Activated CD4-positive, alpha-beta memory T cell treated with anti-CD3 and anti-CD28 coated beads for 36 hours (primary cell): Measurements from ENCODE around the gene TSPAN7. TPM values are rescaled to one million over a fixed set of nuclear protein-coding genes. Genes with fewer than 3 reads are reported as not detected.

Experiments
- CTCF ChIA-PET: fragments of 350-600 bp; sonication (Branson Sonifier 250); formaldehyde crosslinking; loops from one replicate; lab custom pipeline; 2021; ENCODE audit warnings: antibody characterized with exemption, inconsistent platforms; lab: Charles Lee
- POLR2A ChIA-PET: fragments of 350-600 bp; sonication (Branson Sonifier 250); formaldehyde crosslinking; loops from one replicate; lab custom pipeline; 2021; ENCODE audit warnings: antibody characterized with exemption; lab: Charles Lee
- DNase-seq: peaks from one replicate; pipeline ENCODE4 v3.0.0-alpha.2; 2020
- H3K27ac Mint-ChIP-seq: one replicate; pipeline ENCODE4 v1.8.0; 2021; ENCODE audit warnings: mixed read lengths
- H3K27me3 Mint-ChIP-seq: one replicate; pipeline ENCODE4 v1.8.0; 2021; ENCODE audit warnings: mixed read lengths
- H3K36me3 Mint-ChIP-seq: one replicate; pipeline ENCODE4 v1.8.0; 2021; ENCODE audit warnings: mixed read lengths
- H3K4me1 Mint-ChIP-seq: one replicate; pipeline ENCODE4 v1.8.0; 2021; ENCODE audit warnings: low read depth, mixed read lengths
- H3K4me3 Mint-ChIP-seq: one replicate; pipeline ENCODE4 v1.8.0; 2021; ENCODE audit warnings: mild to moderate bottlenecking, mixed read lengths
- H3K9me3 Mint-ChIP-seq: one replicate; pipeline ENCODE4 v1.8.0; 2021; ENCODE audit warnings: mixed read lengths
- intact Hi-C: fragments of 100-400 bp; cut with micrococcal nuclease; formaldehyde crosslinking; loops from one replicate; pipeline ENCODE4 v1.15.1; 2023
- total RNA-seq, 2 experiments: library from RNA; stranded (reverse); gene quantifications; one replicate each; pipeline ENCODE4 v1.2.3, GENCODE V29; 2021

The TSPAN7 gene
- total RNA-seq: under 1 TPM; 0.69 to 0.73 TPM

- Mint-ChIP-seq H3K9me3 (no peaks in the 10 kb centered on the region), H3K27ac (no peak within 1 kb of the TSS), H3K27me3 (no peaks in the 10 kb centered on the region), H3K36me3 (no peaks in the 10 kb centered on the region), H3K4me3 (peak within 1 kb of the TSS; percentile 78), H3K4me1 (peaks cover 2% of the 10 kb centered on the region)
- ChIA-PET CTCF (no interaction called here), POLR2A (no interaction called here)
- intact Hi-C loops: no loop called here
- DNase-seq: peak; percentile 84
These were observed at the start of gene TSPAN7 for GRCh38 chrX:38561126-38561868. TSS of gene TSPAN7 (plus strand) at chrX:38561542. CDS start at chrX:38561547, 5 bp downstream.

DNA sequence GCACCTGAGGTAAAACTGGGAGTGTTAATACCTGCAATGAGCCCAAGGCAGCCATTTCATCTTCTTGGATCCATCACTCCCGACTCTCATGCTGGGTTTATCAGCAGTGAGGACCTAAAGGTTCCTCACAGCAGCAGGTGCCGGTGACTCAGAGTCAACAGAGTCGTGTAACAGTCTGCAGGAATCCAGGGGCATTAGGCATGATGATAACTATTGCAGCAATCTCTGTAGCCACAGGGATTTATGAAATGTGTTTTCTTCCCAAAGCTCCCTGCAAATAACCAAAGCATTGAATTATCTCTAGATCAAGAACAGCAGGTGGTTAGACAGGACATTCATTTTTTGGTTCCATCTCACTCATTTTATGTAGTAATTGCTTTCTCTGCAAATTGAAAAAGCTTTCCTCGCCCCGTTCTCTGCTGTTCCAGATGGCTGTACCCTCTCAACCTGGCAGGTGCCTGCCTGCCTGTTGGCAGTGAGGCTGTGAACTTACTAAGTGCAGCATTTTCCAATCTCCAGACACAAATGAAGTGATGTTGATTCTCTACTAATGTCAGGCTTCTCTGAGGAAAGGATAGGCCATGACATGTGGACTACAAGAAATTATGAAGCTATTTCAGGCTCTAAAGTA lies 48.1 kb upstream of the TSPAN7 start:
- no peaks in the 10 kb centered on the region for H3K4me1 Mint-ChIP-seq
- no peak overlapping the region for H3K27ac Mint-ChIP-seq
- ChIA-PET CTCF (no interaction called here), POLR2A (no interaction called here)
- H3K9me3 Mint-ChIP-seq: no peaks in the 10 kb centered on the region
- H3K36me3 Mint-ChIP-seq: no peaks in the 10 kb centered on the region
- intact Hi-C loops: no loop called here
- H3K27me3 Mint-ChIP-seq: no peaks in the 10 kb centered on the region
- no peak overlapping the region for H3K4me3 Mint-ChIP-seq
- DNase-seq: no peak

DNA sequence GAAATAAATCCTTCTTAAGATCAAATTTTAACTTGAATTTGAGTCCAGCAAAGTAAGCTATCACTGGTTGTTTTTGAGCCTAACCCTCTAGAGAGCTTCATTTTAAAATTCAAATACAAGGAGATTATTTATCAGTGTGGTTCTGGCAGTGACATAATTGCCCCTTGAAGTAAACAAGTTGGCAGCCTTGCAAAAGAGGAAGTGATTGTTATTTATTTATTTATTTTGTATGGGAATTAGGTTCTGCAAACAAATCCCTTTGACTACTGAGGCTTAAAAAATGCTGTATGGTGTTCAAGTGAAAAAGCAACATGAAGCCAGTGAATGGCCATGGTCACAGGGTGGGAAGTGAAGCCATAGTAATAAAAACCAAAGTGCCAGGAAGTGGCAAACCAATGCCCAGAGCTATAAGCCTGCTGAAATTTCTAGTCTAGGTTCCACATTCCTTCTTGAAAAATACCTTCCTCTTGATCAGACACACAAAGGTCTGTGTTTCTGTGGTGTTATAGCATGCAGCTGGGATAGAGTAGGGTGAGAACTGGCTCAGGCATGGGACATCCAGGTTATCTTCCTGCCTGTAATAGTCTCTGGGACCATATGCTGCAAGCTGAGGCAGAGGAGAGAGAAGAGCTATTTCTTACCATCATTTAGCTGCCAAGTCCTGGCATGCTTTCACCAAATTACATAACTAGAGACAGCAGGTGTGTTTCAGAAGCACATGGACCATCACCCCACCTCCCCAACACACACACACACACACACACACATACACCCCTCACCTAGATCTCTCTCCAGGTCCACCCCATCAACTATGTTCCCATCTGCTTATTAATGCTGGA lies 47.1 kb upstream of the TSPAN7 start:
- Mint-ChIP-seq H3K9me3 (no peaks in the 10 kb centered on the region), H3K27me3 (no peaks in the 10 kb centered on the region), H3K27ac (no peak overlapping the region), H3K4me1 (no peaks in the 10 kb centered on the region), H3K36me3 (no peaks in the 10 kb centered on the region), H3K4me3 (no peak overlapping the region)
- ChIA-PET POLR2A (no interaction called here), CTCF (no interaction called here)
- DNase-seq: no peak
- intact Hi-C loops: no loop called here

DNA sequence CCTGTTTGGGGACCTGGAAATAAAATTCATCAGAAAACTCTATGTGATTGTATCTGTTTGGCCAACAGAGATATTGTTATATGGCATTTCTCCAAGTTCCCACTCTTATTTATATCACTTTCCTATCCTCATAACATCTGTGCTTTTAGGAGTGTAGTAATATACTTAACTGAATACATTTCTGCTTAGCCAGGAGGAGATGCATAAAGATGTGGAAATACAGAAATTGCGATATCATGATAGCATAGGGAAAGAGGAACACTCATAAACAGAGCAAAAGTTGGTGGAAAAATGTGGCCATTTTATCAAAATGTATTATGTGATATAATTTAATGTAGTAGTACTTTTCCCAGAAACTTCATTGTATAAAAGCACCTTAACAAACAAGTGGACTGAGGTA lies 46.1 kb upstream of the TSPAN7 start:
- intact Hi-C loops: no loop called here
- Mint-ChIP-seq H3K36me3 (no peaks in the 10 kb centered on the region), H3K4me3 (no peak overlapping the region), H3K9me3 (no peaks in the 10 kb centered on the region), H3K4me1 (no peaks in the 10 kb centered on the region), H3K27ac (no peak overlapping the region), H3K27me3 (no peaks in the 10 kb centered on the region)
- POLR2A ChIA-PET: no interaction called here
- no peak for DNase-seq
- CTCF ChIA-PET: no interaction called here

DNA sequence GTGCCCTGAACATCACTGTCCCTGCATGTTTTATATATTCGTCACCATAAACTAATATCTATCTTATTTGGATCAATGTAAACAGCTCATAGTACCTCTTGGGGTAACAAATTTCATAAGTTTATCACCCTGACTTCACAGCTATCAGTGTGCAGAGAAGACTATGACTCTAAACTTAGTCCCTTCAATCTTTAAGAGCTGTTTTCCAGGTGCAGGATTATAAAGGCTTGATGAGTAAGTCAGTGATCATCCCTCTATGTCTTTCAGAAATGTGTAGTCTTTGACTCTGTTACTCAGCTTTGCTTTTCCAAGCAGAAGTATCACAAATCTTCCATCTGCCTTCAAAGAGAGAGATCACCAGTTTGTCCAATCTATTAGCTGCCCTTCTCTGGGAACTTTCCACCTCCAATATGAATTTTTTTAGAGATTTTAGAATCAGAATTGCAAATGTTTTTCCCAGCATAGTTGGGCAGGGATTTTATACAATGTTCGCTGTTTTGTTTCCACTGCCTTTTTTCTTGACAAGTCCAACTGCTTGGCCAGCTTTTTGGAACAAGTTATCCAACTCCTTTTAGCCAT lies 45.1 kb upstream of the TSPAN7 start:
- Mint-ChIP-seq H3K36me3 (no peaks in the 10 kb centered on the region), H3K4me1 (no peaks in the 10 kb centered on the region), H3K27me3 (no peaks in the 10 kb centered on the region), H3K27ac (no peak overlapping the region), H3K4me3 (no peak overlapping the region), H3K9me3 (no peaks in the 10 kb centered on the region)
- ChIA-PET CTCF (no interaction called here), POLR2A (no interaction called here)
- DNase-seq: no peak
- intact Hi-C loops: no loop called here

GRCh38 chrX:38519651-38520050 lies 41.7 kb upstream of the TSPAN7 start:
- DNase-seq: no peak
- Mint-ChIP-seq H3K4me1 (no peaks in the 10 kb centered on the region), H3K27me3 (no peaks in the 10 kb centered on the region), H3K27ac (no peak overlapping the region), H3K4me3 (no peak overlapping the region), H3K36me3 (no peaks in the 10 kb centered on the region), H3K9me3 (no peaks in the 10 kb centered on the region)
- intact Hi-C loops: no loop called here
- ChIA-PET POLR2A (no interaction called here), CTCF (no interaction called here)

DNA sequence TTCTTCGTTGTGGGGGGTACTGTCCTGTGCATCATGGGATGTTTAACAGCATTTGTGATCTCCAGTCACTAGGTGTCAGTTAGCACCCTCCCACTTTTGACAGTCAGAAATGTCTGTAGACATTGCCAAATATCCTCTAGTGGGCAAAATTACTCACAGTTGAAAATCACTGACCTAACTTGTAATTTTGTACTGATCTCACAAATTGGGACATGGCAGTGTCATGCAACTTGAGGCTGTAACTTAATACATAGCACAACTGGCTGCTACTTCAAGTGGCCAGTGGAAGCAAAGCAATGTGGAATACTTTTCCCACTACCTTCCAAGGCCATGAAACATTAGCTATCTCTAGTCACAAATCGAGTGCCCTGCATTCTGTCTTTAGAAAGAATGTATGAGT lies 23.2 kb upstream of the TSPAN7 start:
- H3K4me1 Mint-ChIP-seq: no peaks in the 10 kb centered on the region
- ChIA-PET POLR2A (no interaction called here), CTCF (no interaction called here)
- DNase-seq: no peak
- no peak overlapping the region for H3K4me3 Mint-ChIP-seq
- H3K27me3 Mint-ChIP-seq: peaks cover 1% of the 10 kb centered on the region
- H3K9me3 Mint-ChIP-seq: no peaks in the 10 kb centered on the region
- H3K36me3 Mint-ChIP-seq: no peaks in the 10 kb centered on the region
- intact Hi-C loops: no loop called here
- H3K27ac Mint-ChIP-seq: no peak overlapping the region

GRCh38 chrX:38539748-38540147 lies 21.6 kb upstream of the TSPAN7 start:
- H3K4me1 Mint-ChIP-seq: no peaks in the 10 kb centered on the region
- no peak overlapping the region for H3K4me3 Mint-ChIP-seq
- peaks cover 1% of the 10 kb centered on the region for H3K27me3 Mint-ChIP-seq
- H3K36me3 Mint-ChIP-seq: no peaks in the 10 kb centered on the region
- ChIA-PET CTCF (no interaction called here), POLR2A (no interaction called here)
- H3K9me3 Mint-ChIP-seq: no peaks in the 10 kb centered on the region
- H3K27ac Mint-ChIP-seq: no peak overlapping the region
- no peak for DNase-seq
- intact Hi-C loops: no loop called here

DNA sequence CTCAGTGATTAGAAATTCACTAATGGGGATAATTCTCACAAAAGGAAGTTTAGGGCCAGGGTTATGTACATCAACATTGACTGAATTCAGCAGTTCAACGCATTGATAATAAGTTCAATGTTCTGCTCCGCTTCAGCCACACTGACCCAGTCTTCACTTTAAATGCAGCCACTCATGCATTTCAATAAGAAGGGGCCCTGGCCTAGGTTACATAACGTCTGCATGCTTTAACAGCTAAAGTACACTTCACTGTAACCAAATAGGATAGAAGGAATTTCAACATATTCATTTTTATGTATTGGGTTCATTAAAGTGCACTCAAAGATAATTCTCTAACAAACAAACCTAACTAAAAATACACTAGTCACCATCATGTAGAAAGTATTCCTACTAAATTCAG lies 12.8 kb upstream of the TSPAN7 start:
- H3K4me3 Mint-ChIP-seq: no peak overlapping the region
- H3K27me3 Mint-ChIP-seq: no peaks in the 10 kb centered on the region
- intact Hi-C loops: no loop called here
- no peaks in the 10 kb centered on the region for H3K4me1 Mint-ChIP-seq
- POLR2A ChIA-PET: no interaction called here
- no peak for DNase-seq
- no peaks in the 10 kb centered on the region for H3K9me3 Mint-ChIP-seq
- CTCF ChIA-PET: no interaction called here
- H3K27ac Mint-ChIP-seq: no peak overlapping the region
- no peaks in the 10 kb centered on the region for H3K36me3 Mint-ChIP-seq

GRCh38 chrX:38552721-38553120 lies 8.6 kb upstream of the TSPAN7 start:
- Mint-ChIP-seq H3K36me3 (no peaks in the 10 kb centered on the region), H3K9me3 (no peaks in the 10 kb centered on the region), H3K27me3 (no peaks in the 10 kb centered on the region), H3K4me1 (no peaks in the 10 kb centered on the region), H3K27ac (no peak overlapping the region), H3K4me3 (no peak overlapping the region)
- ChIA-PET POLR2A (no interaction called here), CTCF (no interaction called here)
- DNase-seq: no peak
- intact Hi-C loops: no loop called here

DNA sequence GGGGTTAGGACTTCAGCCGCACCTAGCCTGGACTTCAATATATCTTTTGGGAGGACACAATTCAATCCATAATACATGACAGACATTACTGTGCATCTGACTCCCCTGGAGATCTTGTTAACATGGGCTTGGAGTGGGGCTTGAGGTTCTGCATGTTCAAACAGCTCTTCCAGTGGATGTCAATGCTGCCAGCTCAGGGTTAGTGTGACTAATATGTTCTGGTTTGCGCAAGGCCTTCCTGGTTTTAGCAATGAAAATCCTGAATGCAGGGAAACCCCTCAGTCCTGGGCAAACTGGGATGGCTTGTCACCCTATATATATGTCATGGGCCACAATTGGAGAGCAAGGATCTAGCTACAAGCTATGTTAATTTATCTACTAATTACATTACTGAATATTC lies 2.7 kb upstream of the TSPAN7 start:
- H3K9me3 Mint-ChIP-seq: no peaks in the 10 kb centered on the region
- H3K4me1 Mint-ChIP-seq: peaks cover 2% of the 10 kb centered on the region
- intact Hi-C loops: no loop called here
- H3K27ac Mint-ChIP-seq: no peak overlapping the region
- ChIA-PET POLR2A (no interaction called here), CTCF (no interaction called here)
- no peak overlapping the region for H3K4me3 Mint-ChIP-seq
- no peak for DNase-seq
- no peaks in the 10 kb centered on the region for H3K27me3 Mint-ChIP-seq
- H3K36me3 Mint-ChIP-seq: no peaks in the 10 kb centered on the region

- Mint-ChIP-seq H3K27ac (no peak overlapping the region), H3K9me3 (no peaks in the 10 kb centered on the region), H3K27me3 (no peaks in the 10 kb centered on the region), H3K4me1 (peaks cover 2% of the 10 kb centered on the region), H3K4me3 (peak overlapping the region; percentile 54), H3K36me3 (no peaks in the 10 kb centered on the region)
- POLR2A ChIA-PET: no interaction called here
- DNase-seq: no peak
- CTCF ChIA-PET: no interaction called here
- intact Hi-C loops: no loop called here
These were observed 591 bp upstream of the TSPAN7 start for GRCh38 chrX:38560776-38561125.
